PC-9 (cell line): Measurements from ENCODE around the gene UBE2L5. TPM values are rescaled to one million over a fixed set of nuclear protein-coding genes. Genes with fewer than 3 reads are reported as not detected.
A peak's percentile ranks its signal among the peaks of the same experiment; 100 is the strongest.

Experiments
- Bru-seq: library from RNA; stranded (reverse); fragments of 400-500 nt; gene quantifications from one replicate; lab custom pipeline; 2021; lab: Mats Ljungman, UMichigan
- BruChase-seq, 2 experiments: library from RNA; stranded (reverse); fragments of 400-500 nt; gene quantifications; one replicate each; lab custom pipeline; 2021; lab: Mats Ljungman, UMichigan
- BruUV-seq: library from RNA; stranded (reverse); fragments of 400-500 nt; replicated peaks from 2 replicates; lab custom pipeline; 2021; lab: Mats Ljungman, UMichigan
- CTCF ChIA-PET: fragments of 300-600 bp; sonication (Branson Sonifier 250); formaldehyde crosslinking; loops from one replicate; lab custom pipeline; 2022; ENCODE audit warnings: antibody characterized with exemption; lab: Charles Lee
- POLR2A ChIA-PET: fragments of 300-600 bp; sonication (Branson Sonifier 250); formaldehyde crosslinking; loops from one replicate; lab custom pipeline; 2022; ENCODE audit warnings: antibody characterized with exemption; ENCODE audit not compliant: unreplicated experiment; lab: Charles Lee
- DNase-seq, 2 experiments: peaks; one replicate each; pipeline versions ENCODE4 v3.0.0 to v3.0.0-alpha.2; 2015 to 2022; ENCODE audit warnings: mixed read lengths in 1 of 2
- H2AFZ ChIP-seq: fragments of 200-600 bp; sonication (generic); 2 replicates; pipeline ENCODE4 v1.8.1; 2017; ENCODE audit warnings: antibody characterized with exemption
- H3F3A ChIP-seq: fragments of 200-600 bp; sonication (generic); 2 replicates; pipeline ENCODE4 v1.8.1; 2017; ENCODE audit warnings: antibody characterized with exemption, mild to moderate bottlenecking, low read depth; ENCODE audit not compliant: insufficient read depth
- H3K27ac ChIP-seq: fragments of 200-600 bp; sonication (generic); 2 replicates; pipeline ENCODE4 v1.6.1; 2016; ENCODE audit warnings: mixed run types
- H3K27me3 ChIP-seq: fragments of 200-600 bp; sonication (generic); 2 replicates; pipeline ENCODE4 v1.6.1; 2016; ENCODE audit warnings: low read depth, mixed run types; ENCODE audit not compliant: insufficient read depth
- H3K36me3 ChIP-seq: fragments of 200-600 bp; sonication (generic); 2 replicates; pipeline ENCODE4 v1.6.1; 2016; ENCODE audit warnings: low read depth, mixed run types
- H3K4me1 ChIP-seq: fragments of 200-600 bp; sonication (generic); replicated peaks from 2 replicates; pipeline ENCODE4 v1.6.1; 2016; ENCODE audit warnings: mixed run types; ENCODE audit not compliant: insufficient read depth
- H3K4me2 ChIP-seq: fragments of 200-600 bp; sonication (generic); 2 replicates; pipeline ENCODE4 v1.6.1; 2017; ENCODE audit warnings: mixed run types
- H3K4me3 ChIP-seq: fragments of 200-600 bp; sonication (generic); 2 replicates; pipeline ENCODE4 v1.6.1; 2016; ENCODE audit warnings: mixed run types
- H3K79me2 ChIP-seq: fragments of 200-600 bp; sonication (generic); 2 replicates; pipeline ENCODE4 v1.6.1; 2017; ENCODE audit warnings: low read depth, mixed run types
- H3K9me2 ChIP-seq: fragments of 200-600 bp; sonication (generic); 2 replicates; pipeline ENCODE4 v1.8.1; 2017; ENCODE audit warnings: mild to moderate bottlenecking; ENCODE audit not compliant: insufficient read depth
- H3K9me3 ChIP-seq: fragments of 200-600 bp; sonication (generic); 2 replicates; pipeline ENCODE4 v1.8.1; 2016; ENCODE audit warnings: low read depth; ENCODE audit not compliant: insufficient read depth
- H4K20me1 ChIP-seq: fragments of 200-600 bp; sonication (generic); 2 replicates; pipeline ENCODE4 v1.8.1; 2017; ENCODE audit not compliant: insufficient read depth
- CTCF ChIP-seq: fragments of 200-600 bp; sonication (generic); conservative IDR thresholded peaks from 2 replicates; pipeline ENCODE4 v1.6.1; 2017; ENCODE audit warnings: mixed run types, antibody characterized with exemption, mild to moderate bottlenecking, moderate library complexity
- EZH2 ChIP-seq: fragments of 200-600 bp; sonication (generic); IDR thresholded peaks from 2 replicates; pipeline ENCODE4 v1.8.0; 2017; ENCODE audit warnings: antibody characterized with exemption, low read depth
- intact Hi-C: fragments of 100-400 bp; cut with micrococcal nuclease; formaldehyde crosslinking; loops from one replicate; pipeline ENCODE4 v1.10.0; 2022; ENCODE audit not compliant: unreplicated experiment
- long read RNA-seq: library from polyadenylated mRNA; stranded (forward); transcript quantifications from one replicate; pipeline ENCODE4 v2.0.0, GENCODE V29; 2022
- total RNA-seq: library from RNA; stranded (reverse); gene quantifications from 2 replicates; pipeline ENCODE4 v1.2.3, GENCODE V29; 2021

Gene UBE2L5
- total RNA-seq, result not detected in 2 replicates
- Bru-seq, nascent RNA, result percentile 20 among the genes with signal in this experiment
- BruChase-seq, experiment 1, labeled RNA remaining after a 2-hour chase, result percentile 19 among the genes with signal in this experiment
- percentile 17 among the genes with signal in this experiment for BruChase-seq, experiment 2, labeled RNA remaining after a 6-hour chase
- long read RNA-seq, result 0 reads

GRCh38 chr13:30422054-30422839 is at the start of gene UBE2L5:
TSS of gene UBE2L5 (plus strand) at chr13:30422493. CDS start at chr13:30427991, 5,498 bp downstream.
- peak within 1 kb of the TSS; percentile 57 for H3K27ac ChIP-seq
- H3K4me1 ChIP-seq, result peaks cover 11% of the 10 kb centered on the region; the same call in 1 of the 2 replicates
- BruUV-seq, result TSS peak; percentile 66
- peak; percentile 67 to 69 for DNase-seq
- POLR2A ChIA-PET, result interaction anchor here (0.5 to 0.7 kb wide), 6 partner anchors 60 to 394 kb away, joined by 3 to 10 read pairs (median 4); no protein-coding TSS in a partner anchor
- peak within 1 kb of the TSS; percentile 90 for H3K4me2 ChIP-seq
- peak within 1 kb of the TSS; percentile 79 for H2AFZ ChIP-seq
- CTCF ChIA-PET, result interaction anchor here (0.7 kb wide), 1 partner anchor 159 kb away, joined by 6 read pairs; no protein-coding TSS in a partner anchor
- H3F3A ChIP-seq, result peaks cover 6% of the 10 kb centered on the region; the same call in 1 of the 2 replicates
- no peaks in the 10 kb centered on the region for H4K20me1 ChIP-seq
- H3K79me2 ChIP-seq, result no peaks in the 10 kb centered on the region
- no peaks in the 10 kb centered on the region for H3K9me3 ChIP-seq
- TF ChIP-seq EZH2 (no peak), CTCF (no peak)
- H3K9me2 ChIP-seq, result no peaks in the 10 kb centered on the region
- no peaks in the 10 kb centered on the region for H3K27me3 ChIP-seq
- no peaks in the 10 kb centered on the region for H3K36me3 ChIP-seq
- H3K4me3 ChIP-seq, result peak within 1 kb of the TSS; percentile 84
- intact Hi-C loops, result loop anchor here (1.0 kb wide), 1 partner anchor 195 kb away; the partner anchor contains the start of gene USPL1

GRCh38 chr13:30373727-30374126 is 48.6 kb upstream of the UBE2L5 start:
- ChIA-PET POLR2A (no interaction called here), CTCF (no interaction called here)
- TF ChIP-seq EZH2, result no peak
- Histone ChIP-seq H4K20me1 (no peaks in the 10 kb centered on the region), H3K27ac (no peak overlapping the region), H3F3A (peaks cover 7% of the 10 kb centered on the region; the same call in 1 of the 2 replicates), H3K36me3 (no peaks in the 10 kb centered on the region), H3K9me3 (no peaks in the 10 kb centered on the region), H2AFZ (no peak overlapping the region), H3K4me1 (peaks cover 21% of the 10 kb centered on the region), H3K79me2 (no peaks in the 10 kb centered on the region), H3K9me2 (no peaks in the 10 kb centered on the region), H3K4me2 (no peak overlapping the region), H3K4me3 (no peak overlapping the region), H3K27me3 (no peaks in the 10 kb centered on the region)
- intact Hi-C loops, result no loop called here
- DNase-seq, result no peak
- no TSS peak for BruUV-seq

GRCh38 chr13:30375265-30375835 is 46.9 kb upstream of the UBE2L5 start:
- H2AFZ ChIP-seq, result no peak overlapping the region
- H3K4me3 ChIP-seq, result no peak overlapping the region
- DNase-seq, result no peak
- no peaks in the 10 kb centered on the region for H3K36me3 ChIP-seq
- no peaks in the 10 kb centered on the region for H3K9me2 ChIP-seq
- no TSS peak for BruUV-seq
- no peaks in the 10 kb centered on the region for H3K27me3 ChIP-seq
- ChIA-PET CTCF (no interaction called here), POLR2A (no interaction called here)
- no peaks in the 10 kb centered on the region for H3K79me2 ChIP-seq
- H4K20me1 ChIP-seq, result no peaks in the 10 kb centered on the region
- TF ChIP-seq EZH2 (no peak), CTCF (no peak)
- peaks cover 7% of the 10 kb centered on the region; the same call in 1 of the 2 replicates for H3F3A ChIP-seq
- H3K27ac ChIP-seq, result no peak overlapping the region
- intact Hi-C loops, result no loop called here
- H3K4me1 ChIP-seq, result peaks cover 21% of the 10 kb centered on the region
- no peaks in the 10 kb centered on the region for H3K9me3 ChIP-seq
- no peak overlapping the region for H3K4me2 ChIP-seq
